RWPE2 (cell line): Measurements from ENCODE around the gene VEGFA.

ENCODE experiments used
- ATAC-seq: fragments of 200-7000 bp; cut with Tn5 transposase; 3 replicates; pipeline ENCODE4 v1.9.1; 2021; ENCODE audit warnings: low read depth
- DNase-seq: peaks from one replicate; pipeline ENCODE4 v3.0.0-alpha.2; 2020; ENCODE audit warnings: low spot score
- H3K27ac ChIP-seq: fragments of 450-650 bp; 2 replicates; pipeline ENCODE4 v1.5.1; 2017; ENCODE audit warnings: mild to moderate bottlenecking; ENCODE audit not compliant: poor library complexity, severe bottlenecking
- H3K27me3 ChIP-seq: fragments of 250-450 bp; sonication (Bioruptor Pico); 2 replicates; pipeline ENCODE4 v1.5.1; 2021; ENCODE audit warnings: mild to moderate bottlenecking, moderate library complexity; ENCODE audit not compliant: insufficient read depth, poor library complexity, severe bottlenecking
- H3K36me3 ChIP-seq: fragments of 250-450 bp; sonication (Bioruptor Pico); 2 replicates; pipeline ENCODE4 v1.5.1; 2020; ENCODE audit warnings: low read depth, mild to moderate bottlenecking, moderate library complexity
- H3K4me1 ChIP-seq: fragments of 250-450 bp; sonication (Bioruptor Pico); 2 replicates; pipeline ENCODE4 v1.5.1; 2021; ENCODE audit warnings: mild to moderate bottlenecking, moderate library complexity; ENCODE audit not compliant: insufficient read depth, poor library complexity, severe bottlenecking
- H3K4me3 ChIP-seq: fragments of 250-450 bp; sonication (Bioruptor Pico); 2 replicates; pipeline ENCODE4 v1.5.1; 2021; ENCODE audit warnings: mild to moderate bottlenecking, moderate library complexity; ENCODE audit not compliant: severe bottlenecking
- H3K9me3 ChIP-seq: fragments of 250-450 bp; sonication (Bioruptor Pico); 2 replicates; pipeline ENCODE4 v1.5.1; 2021; ENCODE audit warnings: mild to moderate bottlenecking, moderate library complexity; ENCODE audit not compliant: severe bottlenecking
- TF ChIP-seq, protein P1 (sequence below): fragments of 450-650 bp; IDR thresholded peaks from one replicate; pipeline ENCODE4 v1.5.1; 2017; ENCODE audit warnings: mild to moderate bottlenecking, moderate library complexity; ENCODE audit not compliant: poor library complexity, severe bottlenecking

The VEGFA gene

DNA sequence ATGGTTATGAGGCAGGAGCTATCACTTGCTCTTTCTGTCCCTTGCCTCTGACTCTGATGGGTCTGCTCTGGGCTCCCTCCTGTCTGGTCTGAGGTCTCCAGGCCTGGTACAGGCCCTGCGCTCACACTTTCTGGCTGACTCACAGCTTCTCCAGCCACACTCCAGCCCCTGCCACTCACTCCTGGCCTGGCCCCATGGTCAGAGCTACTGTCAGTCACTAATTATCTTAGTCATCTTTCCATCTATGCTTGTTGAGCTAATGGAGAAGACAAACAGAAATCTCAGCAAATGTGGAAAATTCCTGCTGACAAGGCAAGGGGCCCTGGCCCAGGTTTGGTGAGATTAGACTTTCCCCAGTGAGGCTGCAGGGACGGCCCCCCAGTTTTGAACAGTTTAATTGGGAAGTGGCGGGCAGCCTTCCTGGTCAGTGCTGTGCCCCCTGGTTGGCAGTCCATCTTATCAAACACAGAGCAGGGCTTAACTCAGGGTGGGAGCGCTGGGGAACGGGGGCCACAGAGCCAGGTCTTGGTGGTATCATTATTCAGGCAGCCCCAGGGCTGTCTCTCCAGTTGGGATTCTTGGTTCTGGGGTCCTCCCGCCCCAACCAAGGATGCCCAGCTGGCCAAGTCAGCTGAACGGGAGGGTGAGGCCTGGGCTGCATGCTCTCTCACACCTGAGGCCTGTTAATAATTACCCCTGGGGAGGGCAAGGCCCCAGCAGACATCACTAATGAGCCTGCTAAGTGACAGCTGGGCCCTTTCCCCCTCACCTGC is 63.4 kb downstream of the VEGFA start:
- DNase-seq, result no peak
- TF ChIP-seq, protein P1, sequence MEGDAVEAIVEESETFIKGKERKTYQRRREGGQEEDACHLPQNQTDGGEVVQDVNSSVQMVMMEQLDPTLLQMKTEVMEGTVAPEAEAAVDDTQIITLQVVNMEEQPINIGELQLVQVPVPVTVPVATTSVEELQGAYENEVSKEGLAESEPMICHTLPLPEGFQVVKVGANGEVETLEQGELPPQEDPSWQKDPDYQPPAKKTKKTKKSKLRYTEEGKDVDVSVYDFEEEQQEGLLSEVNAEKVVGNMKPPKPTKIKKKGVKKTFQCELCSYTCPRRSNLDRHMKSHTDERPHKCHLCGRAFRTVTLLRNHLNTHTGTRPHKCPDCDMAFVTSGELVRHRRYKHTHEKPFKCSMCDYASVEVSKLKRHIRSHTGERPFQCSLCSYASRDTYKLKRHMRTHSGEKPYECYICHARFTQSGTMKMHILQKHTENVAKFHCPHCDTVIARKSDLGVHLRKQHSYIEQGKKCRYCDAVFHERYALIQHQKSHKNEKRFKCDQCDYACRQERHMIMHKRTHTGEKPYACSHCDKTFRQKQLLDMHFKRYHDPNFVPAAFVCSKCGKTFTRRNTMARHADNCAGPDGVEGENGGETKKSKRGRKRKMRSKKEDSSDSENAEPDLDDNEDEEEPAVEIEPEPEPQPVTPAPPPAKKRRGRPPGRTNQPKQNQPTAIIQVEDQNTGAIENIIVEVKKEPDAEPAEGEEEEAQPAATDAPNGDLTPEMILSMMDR, result no peak
- Histone ChIP-seq H3K27me3 (no peaks in the 10 kb centered on the region), H3K36me3 (no peaks in the 10 kb centered on the region), H3K27ac (no peak overlapping the region), H3K9me3 (no peaks in the 10 kb centered on the region), H3K4me3 (no peak overlapping the region), H3K4me1 (no peaks in the 10 kb centered on the region)
- ATAC-seq, result peak; percentile 50; the same call in 1 of the 3 replicates

DNA sequence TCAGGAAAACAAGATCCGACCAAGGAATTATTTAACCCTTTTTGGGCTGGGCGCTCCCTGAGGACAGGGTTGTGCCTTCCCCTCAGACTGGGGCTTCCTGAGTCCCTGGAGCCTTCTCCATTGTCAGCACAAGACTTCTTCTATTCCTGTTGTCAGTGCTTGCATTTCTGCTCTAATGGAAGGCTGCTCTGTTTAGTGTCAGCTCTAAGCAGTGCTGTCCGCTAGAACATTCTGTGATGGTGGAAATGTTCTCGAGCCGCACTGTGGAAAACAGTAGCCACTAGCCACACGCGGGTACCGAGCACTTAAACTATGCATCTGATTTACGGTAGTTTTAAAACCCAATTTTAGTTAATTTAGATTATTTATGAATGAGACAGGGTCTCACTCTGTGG is 64.0 kb downstream of the VEGFA start:
- Histone ChIP-seq H3K36me3 (no peaks in the 10 kb centered on the region), H3K4me1 (no peaks in the 10 kb centered on the region), H3K9me3 (no peaks in the 10 kb centered on the region), H3K27ac (no peak overlapping the region), H3K27me3 (no peaks in the 10 kb centered on the region), H3K4me3 (no peak overlapping the region)
- TF ChIP-seq, protein P1, result no peak
- ATAC-seq, result no peak
- no peak for DNase-seq

DNA sequence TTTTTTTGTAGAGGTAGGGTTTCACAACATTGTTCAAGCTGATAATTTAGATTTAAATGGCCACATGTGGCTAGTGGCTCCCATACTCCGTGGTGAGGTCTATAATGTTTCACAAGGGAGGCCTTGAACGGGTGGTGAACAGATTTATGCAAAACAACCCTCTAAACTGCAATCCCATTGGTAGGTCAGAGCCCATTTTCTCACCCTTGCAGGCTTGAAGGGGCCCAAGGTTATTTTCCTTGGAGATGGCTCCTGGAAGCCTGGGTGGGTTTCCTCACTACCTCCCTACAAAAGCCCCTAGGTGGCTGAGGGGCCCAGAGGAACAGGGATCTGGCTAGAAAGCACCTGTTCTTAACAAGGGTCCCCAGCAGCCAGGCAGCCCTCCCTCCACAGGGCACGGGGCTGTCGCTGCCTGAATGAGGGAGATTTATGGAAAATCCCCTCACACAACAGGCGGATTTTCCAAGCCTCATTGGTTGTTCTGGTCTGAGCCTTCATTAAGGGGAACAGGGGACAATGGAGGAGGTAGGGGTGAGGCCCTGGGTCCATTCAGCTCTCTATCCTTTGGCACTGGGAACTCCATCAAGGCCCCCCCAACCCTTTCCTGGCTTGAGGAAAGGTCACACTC is 64.6 kb downstream of the VEGFA start:
- ATAC-seq (no peak), DNase-seq (no peak)
- Histone ChIP-seq H3K4me1 (no peaks in the 10 kb centered on the region), H3K9me3 (no peaks in the 10 kb centered on the region), H3K36me3 (no peaks in the 10 kb centered on the region), H3K27me3 (no peaks in the 10 kb centered on the region), H3K27ac (no peak overlapping the region), H3K4me3 (no peak overlapping the region)
- TF ChIP-seq, protein P1, result no peak

DNA sequence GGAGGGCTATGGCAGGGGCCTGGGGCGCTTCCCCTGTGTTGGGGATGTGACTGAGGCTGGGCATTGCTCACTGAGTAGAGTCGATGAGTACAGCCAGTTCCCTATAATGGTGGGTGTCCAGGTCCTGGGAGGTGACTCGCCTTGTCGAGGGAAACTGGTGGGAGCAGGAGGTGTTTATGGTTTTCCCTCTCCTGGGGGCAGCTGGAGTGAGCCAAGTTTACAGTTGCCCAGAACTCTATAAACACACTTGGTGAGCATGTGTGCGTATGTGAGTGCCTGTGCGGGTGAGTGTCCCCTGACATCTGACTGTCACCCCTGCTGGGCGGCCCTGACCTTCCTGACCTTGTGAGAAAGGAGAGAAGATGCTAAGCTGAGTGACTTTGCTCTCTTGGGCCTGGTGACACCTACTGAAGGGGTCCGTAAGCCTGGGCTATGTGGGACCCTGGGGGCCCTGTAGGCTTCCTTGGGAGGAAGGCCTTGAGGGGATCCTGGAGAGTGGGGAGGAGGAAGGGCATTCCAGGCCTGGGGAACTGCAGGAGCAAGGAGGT is 65.9 kb downstream of the VEGFA start:
- Histone ChIP-seq H3K9me3 (no peaks in the 10 kb centered on the region), H3K4me3 (no peak overlapping the region), H3K27ac (no peak overlapping the region), H3K4me1 (no peaks in the 10 kb centered on the region), H3K36me3 (no peaks in the 10 kb centered on the region), H3K27me3 (no peaks in the 10 kb centered on the region)
- DNase-seq, result no peak
- ATAC-seq, result no peak
- TF ChIP-seq, protein P1, result no peak
